GM19468 (cell line): ENCODE data around the gene ERFL.

Experiments
- ATAC-seq: cut with Tn5 transposase; IDR thresholded peaks from one replicate; pipeline ENCODE4 v1.9.1; 2021; ENCODE audit warnings: mild to moderate bottlenecking, moderate library complexity, moderate number of reproducible peaks; ENCODE audit not compliant: unreplicated experiment; ENCODE audit errors: extremely low read depth

Gene ERFL

DNA sequence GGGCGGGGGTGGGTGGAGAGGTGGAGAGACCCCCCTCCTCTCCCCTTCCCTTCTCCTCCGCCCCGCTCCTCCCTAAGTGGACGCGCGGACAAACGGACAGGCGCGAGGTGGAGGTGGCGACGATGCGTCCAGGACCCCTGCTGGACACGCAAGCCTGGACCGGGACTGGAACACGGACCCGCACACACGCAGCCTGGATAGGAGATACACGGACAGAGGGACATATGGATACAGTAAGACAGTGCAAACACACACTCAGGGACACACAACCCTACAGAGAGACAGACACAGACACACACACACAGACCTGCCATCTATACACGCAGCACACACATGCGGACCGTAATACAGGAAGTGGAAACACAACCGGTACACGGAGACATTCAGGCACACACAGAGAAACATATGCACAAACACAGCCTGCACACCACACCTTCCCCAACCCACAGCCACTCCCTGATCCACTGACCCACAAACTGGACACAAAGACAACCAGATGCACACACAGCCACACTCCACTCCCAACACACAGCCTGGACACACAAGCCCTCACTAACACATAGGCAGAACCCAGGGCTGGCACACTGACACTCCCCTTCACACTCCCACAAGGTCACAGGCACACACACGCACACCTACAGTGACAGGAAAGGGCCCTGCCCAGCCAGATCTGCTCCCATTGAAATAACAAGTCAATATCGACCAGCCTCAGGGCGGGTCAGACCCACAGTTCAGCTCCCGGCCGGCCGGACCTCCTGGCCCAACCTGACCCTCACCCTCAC lies 696 bp upstream of the ERFL start:
- ATAC-seq: no peak

- ATAC-seq: no peak
These were observed 604 bp downstream of the ERFL start for GRCh38 chr19:41927497-41928192.

- ATAC-seq: no peak
These were observed 1.3 kb downstream of the ERFL start for GRCh38 chr19:41926763-41927496.

GRCh38 chr19:41926028-41926762 lies 2.1 kb downstream of the ERFL start:
- no peak for ATAC-seq

DNA sequence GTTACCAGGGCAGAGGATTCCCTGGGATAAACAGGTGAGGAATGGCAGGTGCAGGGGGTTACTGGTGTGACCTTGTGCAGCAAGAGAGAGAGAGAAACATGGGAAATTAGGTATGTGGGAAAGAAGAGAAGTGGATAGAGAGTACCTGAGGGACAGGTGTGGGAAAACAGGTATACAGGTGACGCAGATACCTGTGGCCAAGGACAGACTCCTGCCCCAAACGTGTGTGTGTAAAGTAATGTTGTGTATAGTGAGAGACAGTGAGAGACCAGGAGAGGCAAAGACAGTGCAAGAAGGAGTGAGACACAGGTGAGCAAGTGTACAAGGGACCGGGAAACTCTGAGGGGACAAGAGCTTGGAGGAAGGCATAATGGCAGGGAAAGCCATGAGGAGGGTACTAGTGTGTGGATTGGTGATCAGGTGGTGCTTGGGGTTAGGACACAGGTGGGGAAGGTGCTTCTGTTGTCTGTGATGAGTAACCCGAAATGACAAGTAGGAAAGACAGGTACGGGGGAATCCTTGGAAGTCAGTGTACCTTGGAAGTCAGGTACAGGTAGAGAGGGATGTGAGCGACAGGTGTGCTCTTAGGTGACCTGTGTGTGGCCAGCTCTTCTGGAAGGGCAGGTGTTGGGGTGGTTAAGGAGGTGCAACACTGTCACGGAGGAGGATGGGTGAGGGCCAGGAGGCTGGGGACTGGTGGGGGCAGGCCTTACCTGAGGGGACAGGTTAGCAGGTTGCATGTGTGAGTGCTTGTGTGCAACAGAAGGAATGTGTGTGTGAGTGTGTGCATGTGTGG lies 2.8 kb downstream of the ERFL start:
- no peak for ATAC-seq

- no peak for ATAC-seq
These were observed 3.8 kb downstream of the ERFL start for GRCh38 chr19:41924151-41925145.

DNA sequence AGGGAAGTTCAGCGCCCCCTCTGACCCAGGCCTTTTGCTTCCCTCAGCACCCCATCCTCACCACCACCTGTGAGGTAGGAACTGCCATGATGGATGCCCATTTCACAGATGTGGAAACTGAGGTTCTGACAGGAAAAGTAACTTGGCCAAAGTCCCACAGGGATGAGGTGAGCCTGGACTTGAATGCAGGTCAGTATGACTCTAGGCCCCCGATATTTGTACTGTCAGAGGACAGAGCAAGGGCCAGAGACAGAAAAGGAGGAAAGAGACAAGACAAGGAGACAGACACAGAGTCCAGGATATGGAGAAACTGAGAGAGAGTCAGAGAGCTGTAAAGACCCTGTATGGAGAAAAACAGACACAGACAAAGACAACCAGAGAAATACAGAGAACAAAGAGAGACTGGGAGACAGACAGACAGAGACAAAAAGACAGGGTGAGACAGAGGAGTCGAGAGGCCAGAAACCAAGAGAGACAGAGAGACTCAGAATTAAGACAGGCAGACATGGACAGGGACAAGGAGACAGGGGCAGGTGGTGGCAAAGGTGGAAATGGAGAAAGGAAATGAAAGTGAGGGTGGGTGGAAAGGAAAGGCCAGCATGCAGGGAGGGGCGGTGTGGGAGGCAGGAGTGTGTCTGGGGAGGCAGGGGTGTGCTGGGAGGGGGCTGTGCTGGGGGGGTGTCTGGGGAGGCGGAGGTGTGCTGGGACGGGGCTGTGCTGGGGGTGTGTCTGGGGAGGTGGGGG lies 5.0 kb downstream of the ERFL start:
- no peak for ATAC-seq

GRCh38 chr19:41922585-41922984 lies 5.7 kb downstream of the ERFL start:
- ATAC-seq: no peak

DNA sequence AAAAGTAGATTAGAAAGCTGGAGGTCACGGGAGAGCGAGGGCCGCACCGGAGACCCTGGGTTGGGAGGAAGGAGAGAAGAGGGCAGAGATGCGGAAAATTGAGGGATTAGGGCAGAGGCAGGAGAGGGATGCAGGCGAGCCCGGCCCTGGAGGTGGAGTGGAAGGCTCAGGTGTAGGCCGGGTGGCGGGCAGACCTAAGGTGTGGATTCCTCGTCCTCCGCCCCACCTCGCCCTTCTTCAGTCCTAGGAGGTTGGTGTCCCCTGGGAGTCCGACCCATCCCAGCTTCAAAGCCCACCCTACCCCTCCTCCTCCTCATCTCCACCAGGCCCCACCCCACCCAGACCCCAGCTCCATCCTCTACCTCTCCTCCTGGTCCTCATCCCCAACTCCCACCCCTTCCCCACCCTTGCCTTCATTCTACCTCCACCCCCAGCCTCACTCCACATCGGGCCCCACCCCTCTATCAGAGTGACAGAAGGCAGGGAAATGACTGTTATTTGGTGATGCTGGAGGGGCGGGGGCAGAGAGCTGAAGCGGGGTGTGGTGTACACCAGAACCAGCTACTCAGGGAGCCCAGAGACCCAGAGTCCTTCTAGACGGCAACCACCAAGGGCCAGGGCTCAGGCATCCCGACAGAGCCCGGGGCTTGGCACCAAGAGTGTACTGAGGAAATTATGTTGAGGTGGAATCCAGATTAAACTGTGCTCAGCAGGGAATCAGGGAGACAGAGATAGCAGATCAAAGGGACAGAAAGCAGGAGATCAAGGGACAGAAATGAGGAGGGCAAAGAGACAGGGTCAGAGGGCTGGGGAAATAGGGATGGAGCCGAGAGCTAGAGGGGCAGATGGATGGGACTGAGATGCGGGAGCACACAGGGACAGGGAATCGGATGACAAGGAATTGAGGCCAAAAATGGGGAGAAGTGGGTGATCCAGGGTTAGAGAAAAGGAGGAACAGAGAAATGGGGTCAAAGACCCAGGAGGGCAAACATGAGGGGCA lies 6.4 kb downstream of the ERFL start:
- ATAC-seq: no peak

DNA sequence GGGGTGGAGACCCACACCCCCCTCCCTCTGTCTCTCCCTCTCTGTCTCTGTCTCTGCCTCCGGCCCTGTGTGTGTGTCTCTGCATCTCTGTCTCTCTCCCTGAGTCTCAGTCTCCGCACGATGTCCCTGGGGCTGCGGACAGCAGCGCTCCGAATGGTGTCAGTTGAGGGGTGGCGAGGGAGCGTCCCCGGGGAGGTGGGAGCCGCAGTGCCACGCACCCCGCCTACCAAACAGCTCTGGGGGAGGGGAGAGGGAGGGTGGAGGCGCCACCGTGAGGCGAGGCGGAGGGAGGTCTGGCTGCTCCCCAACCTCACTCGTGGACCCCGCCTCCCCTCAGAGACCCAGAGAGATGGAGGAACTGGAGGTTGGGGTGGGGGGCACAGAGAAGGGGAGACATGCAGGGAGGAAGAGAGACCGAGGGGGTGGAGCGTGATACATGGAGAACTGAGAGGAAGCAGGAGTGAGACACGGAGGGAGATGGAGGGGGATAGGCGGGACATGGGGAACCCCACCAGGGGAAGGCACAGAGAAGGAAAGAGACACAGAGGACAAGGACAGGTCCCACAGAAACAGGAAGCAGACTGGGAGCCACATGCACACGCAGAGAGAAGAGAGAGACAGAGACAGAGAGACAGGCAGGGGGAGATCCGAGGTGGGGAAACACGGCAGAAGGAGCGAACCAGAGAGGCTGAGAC lies 7.2 kb downstream of the ERFL start:
- no peak for ATAC-seq

- no peak for ATAC-seq
These were observed 8.1 kb downstream of the ERFL start for GRCh38 chr19:41919948-41920712.

DNA sequence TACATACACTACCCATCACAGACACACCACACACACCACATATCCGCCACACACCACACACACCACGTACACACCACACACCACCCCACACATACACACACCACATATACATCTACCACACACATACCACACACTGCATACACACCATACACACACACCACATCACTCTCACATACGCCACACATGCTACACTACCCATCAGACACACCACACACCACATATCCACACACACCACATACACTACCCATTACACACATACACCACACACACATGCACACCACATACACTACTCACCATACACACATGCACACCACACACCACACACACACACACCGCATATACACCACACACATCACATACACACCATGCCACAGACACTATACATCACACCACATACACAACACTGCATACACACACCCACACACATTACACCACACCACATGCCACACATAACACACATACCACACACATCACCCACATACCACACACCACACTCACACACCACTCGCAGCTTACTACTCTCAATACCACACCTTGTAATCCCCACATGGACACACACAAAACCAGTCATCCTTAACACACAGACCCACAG lies 9.5 kb downstream of the ERFL start:
- no peak for ATAC-seq

DNA sequence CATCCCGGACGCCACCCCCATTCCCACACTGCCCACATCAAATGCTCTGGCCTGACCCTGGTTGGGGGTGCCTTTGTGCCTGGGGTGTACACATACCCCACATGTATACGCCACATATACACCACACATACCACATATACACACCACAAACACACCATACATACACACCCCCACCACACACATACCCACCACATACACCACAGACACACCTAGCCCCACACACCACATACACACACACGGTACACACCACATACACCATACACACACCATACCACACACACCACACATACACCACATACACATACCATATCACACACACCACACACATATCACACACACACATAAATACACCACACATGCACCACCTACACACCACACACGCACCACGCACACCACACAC lies 10.2 kb downstream of the ERFL start:
- no peak for ATAC-seq

DNA sequence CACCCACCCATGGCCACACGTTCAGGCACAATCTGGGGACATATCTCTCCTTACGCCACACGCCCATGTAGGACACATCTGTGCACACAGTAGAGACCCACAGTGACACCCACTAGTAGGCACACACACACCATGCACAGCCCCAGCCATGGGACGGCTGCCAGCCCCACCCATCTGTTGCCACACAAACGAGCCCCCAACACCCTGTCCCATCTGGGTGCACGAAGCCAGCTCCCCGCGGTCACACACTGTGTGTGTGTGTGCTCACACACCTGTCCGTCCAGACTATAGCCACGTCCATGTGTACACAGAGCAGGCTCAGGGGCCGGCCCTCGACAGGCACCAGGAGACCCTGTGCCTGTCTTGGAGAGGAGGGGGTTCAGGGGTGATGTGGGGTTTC lies 10.6 kb downstream of the ERFL start:
- ATAC-seq: no peak
